Ovary (tissue), 3 donors: ENCODE measurements around the gene NFE2.

ENCODE experiments used
- EP300 ChIP-seq: sonication (generic); formaldehyde crosslinking; IDR thresholded peaks from one replicate; pipeline ENCODE4 v1.6.1; 2017; ENCODE audit warnings: antibody characterized with exemption
- TF ChIP-seq, protein P1 (sequence below), 3 donors: fragments of 450-650 bp in 2 of 3; fragments of 200-600 bp in 1 of 3; IDR thresholded peaks; one replicate each; pipeline versions ENCODE4 v1.5.1 to v1.8.0; 2016 to 2022; ENCODE audit warnings: antibody characterized with exemption in 3 of 3, mild to moderate bottlenecking in 1 of 3
- donor health status: DM: no; HTN: no; CAD: no.

- TF ChIP-seq, protein P1, sequence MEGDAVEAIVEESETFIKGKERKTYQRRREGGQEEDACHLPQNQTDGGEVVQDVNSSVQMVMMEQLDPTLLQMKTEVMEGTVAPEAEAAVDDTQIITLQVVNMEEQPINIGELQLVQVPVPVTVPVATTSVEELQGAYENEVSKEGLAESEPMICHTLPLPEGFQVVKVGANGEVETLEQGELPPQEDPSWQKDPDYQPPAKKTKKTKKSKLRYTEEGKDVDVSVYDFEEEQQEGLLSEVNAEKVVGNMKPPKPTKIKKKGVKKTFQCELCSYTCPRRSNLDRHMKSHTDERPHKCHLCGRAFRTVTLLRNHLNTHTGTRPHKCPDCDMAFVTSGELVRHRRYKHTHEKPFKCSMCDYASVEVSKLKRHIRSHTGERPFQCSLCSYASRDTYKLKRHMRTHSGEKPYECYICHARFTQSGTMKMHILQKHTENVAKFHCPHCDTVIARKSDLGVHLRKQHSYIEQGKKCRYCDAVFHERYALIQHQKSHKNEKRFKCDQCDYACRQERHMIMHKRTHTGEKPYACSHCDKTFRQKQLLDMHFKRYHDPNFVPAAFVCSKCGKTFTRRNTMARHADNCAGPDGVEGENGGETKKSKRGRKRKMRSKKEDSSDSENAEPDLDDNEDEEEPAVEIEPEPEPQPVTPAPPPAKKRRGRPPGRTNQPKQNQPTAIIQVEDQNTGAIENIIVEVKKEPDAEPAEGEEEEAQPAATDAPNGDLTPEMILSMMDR (IDR thresholded peaks at IDR 0.05): no peak
- no peak for TF ChIP-seq EP300
Observed at GRCh38 chr12:54333420-54334034, 32.7 kb upstream of the NFE2 start.
